ENCODE data around the gene P2RX4.
"Not testable (repeated sequence)": the region's sequence is repeated elsewhere in the genome, so short reads cannot be mapped to it uniquely, and the experiment has no call there.

P2RX4 gene

DNA sequence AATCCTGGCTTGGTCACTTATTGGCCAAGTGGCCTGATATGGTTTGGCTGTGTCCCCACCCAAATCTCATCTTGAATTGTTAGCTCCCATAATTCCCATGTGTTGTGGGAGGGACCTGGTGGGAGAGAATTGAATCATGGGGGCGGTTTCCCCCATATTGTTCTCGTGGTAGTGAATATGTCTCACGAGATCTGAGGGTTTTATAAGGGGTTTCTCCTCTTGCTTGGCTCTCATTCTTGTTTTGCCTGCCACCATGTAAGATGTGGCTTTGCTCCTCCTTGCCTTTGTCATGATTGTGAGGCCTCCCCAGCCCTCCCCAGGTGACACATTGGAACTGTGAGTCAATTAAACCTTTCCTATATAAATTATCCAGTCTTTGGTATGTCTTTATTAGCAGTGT, 18.8 kb upstream of the P2RX4 start:
- no peak for DNase-seq
- no peak overlapping the region for H3K27ac ChIP-seq (ENCODE audit: low read length)
- H3K27me3 ChIP-seq (replicated peaks; ENCODE audit: insufficient read depth, low read length) = no peaks in the 10 kb centered on the region
- no peak overlapping the region for H3K9ac ChIP-seq (ENCODE audit: low read length)
- H3K9me2 ChIP-seq (replicated peaks; ENCODE audit: insufficient read depth, low read length) = no peaks in the 10 kb centered on the region
- H3K4me1 ChIP-seq (ENCODE audit: low read length) = no peaks in the 10 kb centered on the region
- no peaks in the 10 kb centered on the region for H3K9me3 ChIP-seq (replicated peaks; ENCODE audit: insufficient read depth, low read length)
- no peak overlapping the region for H2AFZ ChIP-seq (ENCODE audit: low read length)
- H4K20me1 ChIP-seq (ENCODE audit: insufficient read depth, low read length) = no peaks in the 10 kb centered on the region
- TF ChIP-seq EZH2phosphoT487 (IDR thresholded peaks at IDR 0.05; ENCODE audit: low read length) (no peak), EZH2 (optimal IDR thresholded peaks at IDR 0.05; ENCODE audit: low read depth, low read length) (no peak)
- TF ChIP-seq, protein P1, sequence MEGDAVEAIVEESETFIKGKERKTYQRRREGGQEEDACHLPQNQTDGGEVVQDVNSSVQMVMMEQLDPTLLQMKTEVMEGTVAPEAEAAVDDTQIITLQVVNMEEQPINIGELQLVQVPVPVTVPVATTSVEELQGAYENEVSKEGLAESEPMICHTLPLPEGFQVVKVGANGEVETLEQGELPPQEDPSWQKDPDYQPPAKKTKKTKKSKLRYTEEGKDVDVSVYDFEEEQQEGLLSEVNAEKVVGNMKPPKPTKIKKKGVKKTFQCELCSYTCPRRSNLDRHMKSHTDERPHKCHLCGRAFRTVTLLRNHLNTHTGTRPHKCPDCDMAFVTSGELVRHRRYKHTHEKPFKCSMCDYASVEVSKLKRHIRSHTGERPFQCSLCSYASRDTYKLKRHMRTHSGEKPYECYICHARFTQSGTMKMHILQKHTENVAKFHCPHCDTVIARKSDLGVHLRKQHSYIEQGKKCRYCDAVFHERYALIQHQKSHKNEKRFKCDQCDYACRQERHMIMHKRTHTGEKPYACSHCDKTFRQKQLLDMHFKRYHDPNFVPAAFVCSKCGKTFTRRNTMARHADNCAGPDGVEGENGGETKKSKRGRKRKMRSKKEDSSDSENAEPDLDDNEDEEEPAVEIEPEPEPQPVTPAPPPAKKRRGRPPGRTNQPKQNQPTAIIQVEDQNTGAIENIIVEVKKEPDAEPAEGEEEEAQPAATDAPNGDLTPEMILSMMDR (IDR thresholded peaks at IDR 0.05; ENCODE audit: low read length) = no peak
- no peaks in the 10 kb centered on the region for H3F3A ChIP-seq (ENCODE audit: insufficient read depth, low read length)
- no peaks in the 10 kb centered on the region for H3K36me3 ChIP-seq (replicated peaks; ENCODE audit: insufficient read depth, low read length)
- H3K79me2 ChIP-seq (ENCODE audit: low read length) = no peaks in the 10 kb centered on the region
- no peak overlapping the region for H3K4me3 ChIP-seq (ENCODE audit: low read length)
- H3K4me2 ChIP-seq (ENCODE audit: low read depth, low read length) = no peak overlapping the region

DNA sequence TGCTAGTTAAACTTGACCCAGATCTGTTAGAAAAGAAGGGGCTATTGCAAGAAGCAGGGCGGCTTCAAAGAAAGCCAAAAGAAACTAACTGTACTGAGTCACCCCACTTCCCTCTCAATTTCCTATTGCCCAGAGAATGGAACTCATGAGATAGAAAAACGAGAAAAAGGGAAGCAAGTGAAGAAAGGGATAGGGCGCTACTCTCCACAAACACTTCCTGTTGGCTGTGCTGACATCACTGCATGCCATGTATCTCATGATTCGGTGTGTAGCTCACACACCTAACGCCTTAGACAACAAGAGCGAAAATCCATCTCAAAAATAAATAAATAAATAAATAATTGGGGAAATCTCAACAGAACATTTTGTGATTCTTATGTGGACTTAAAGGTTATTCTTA, 13.0 kb upstream of the P2RX4 start:
- no peaks in the 10 kb centered on the region for H3K9me2 ChIP-seq (replicated peaks; ENCODE audit: insufficient read depth, low read length)
- no peak overlapping the region for H2AFZ ChIP-seq (ENCODE audit: low read length)
- no peaks in the 10 kb centered on the region for H3K36me3 ChIP-seq (replicated peaks; ENCODE audit: insufficient read depth, low read length)
- no peak overlapping the region for H3K4me3 ChIP-seq (ENCODE audit: low read length)
- H4K20me1 ChIP-seq (ENCODE audit: insufficient read depth, low read length) = no peaks in the 10 kb centered on the region
- H3K27ac ChIP-seq (ENCODE audit: low read length) = no peak overlapping the region
- no peak overlapping the region for H3K4me2 ChIP-seq (ENCODE audit: low read depth, low read length)
- no peaks in the 10 kb centered on the region for H3K9me3 ChIP-seq (replicated peaks; ENCODE audit: insufficient read depth, low read length)
- no peak overlapping the region for H3K9ac ChIP-seq (ENCODE audit: low read length)
- no peaks in the 10 kb centered on the region for H3F3A ChIP-seq (ENCODE audit: insufficient read depth, low read length)
- no peaks in the 10 kb centered on the region for H3K79me2 ChIP-seq (ENCODE audit: low read length)
- no peak for DNase-seq
- no peaks in the 10 kb centered on the region for H3K4me1 ChIP-seq (ENCODE audit: low read length)
- no peak for TF ChIP-seq EZH2phosphoT487 (IDR thresholded peaks at IDR 0.05; ENCODE audit: low read length)
- TF ChIP-seq, protein P1 (IDR thresholded peaks at IDR 0.05; ENCODE audit: low read length) = no peak
- TF ChIP-seq EZH2 (optimal IDR thresholded peaks at IDR 0.05; ENCODE audit: low read depth, low read length) = no peak
- H3K27me3 ChIP-seq (replicated peaks; ENCODE audit: insufficient read depth, low read length) = no peaks in the 10 kb centered on the region

DNA sequence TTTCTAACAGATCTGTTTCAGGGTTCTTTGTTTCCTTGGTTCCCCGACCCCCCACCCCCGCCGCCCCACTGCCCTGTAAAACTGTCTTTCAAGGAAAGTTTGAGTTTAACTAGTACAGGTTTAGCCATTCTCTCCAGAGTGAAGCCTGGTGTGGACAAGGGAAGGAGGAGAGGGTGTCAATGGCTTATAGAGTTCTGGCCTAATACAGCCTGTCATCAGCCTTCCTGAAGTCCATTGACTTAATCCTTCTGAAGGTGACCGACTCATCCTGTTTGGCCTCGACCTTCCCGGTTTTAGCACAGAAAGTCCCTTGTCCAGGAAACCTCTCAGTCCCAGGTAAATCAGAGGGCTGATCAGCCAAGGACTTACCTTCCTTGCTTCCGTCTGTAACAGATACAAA, 11.0 kb upstream of the P2RX4 start:
- H3K36me3 ChIP-seq (replicated peaks; ENCODE audit: insufficient read depth, low read length) = no peaks in the 10 kb centered on the region
- no peak overlapping the region for H3K27ac ChIP-seq (ENCODE audit: low read length)
- H3K27me3 ChIP-seq (replicated peaks; ENCODE audit: insufficient read depth, low read length) = no peaks in the 10 kb centered on the region
- no peak overlapping the region for H3K9ac ChIP-seq (ENCODE audit: low read length)
- no peaks in the 10 kb centered on the region for H3K79me2 ChIP-seq (ENCODE audit: low read length)
- no peak for DNase-seq
- no peaks in the 10 kb centered on the region for H3K9me2 ChIP-seq (replicated peaks; ENCODE audit: insufficient read depth, low read length)
- H3K4me1 ChIP-seq (ENCODE audit: low read length) = no peaks in the 10 kb centered on the region
- TF ChIP-seq EZH2 (optimal IDR thresholded peaks at IDR 0.05; ENCODE audit: low read depth, low read length) = no peak
- TF ChIP-seq, protein P1 (IDR thresholded peaks at IDR 0.05; ENCODE audit: low read length) = no peak
- TF ChIP-seq EZH2phosphoT487 (IDR thresholded peaks at IDR 0.05; ENCODE audit: low read length) = no peak
- no peaks in the 10 kb centered on the region for H4K20me1 ChIP-seq (ENCODE audit: insufficient read depth, low read length)
- H3K4me3 ChIP-seq (ENCODE audit: low read length) = no peak overlapping the region
- H2AFZ ChIP-seq (ENCODE audit: low read length) = no peak overlapping the region
- H3F3A ChIP-seq (ENCODE audit: insufficient read depth, low read length) = no peaks in the 10 kb centered on the region
- H3K9me3 ChIP-seq (replicated peaks; ENCODE audit: insufficient read depth, low read length) = no peaks in the 10 kb centered on the region
- no peak overlapping the region for H3K4me2 ChIP-seq (ENCODE audit: low read depth, low read length)

DNA sequence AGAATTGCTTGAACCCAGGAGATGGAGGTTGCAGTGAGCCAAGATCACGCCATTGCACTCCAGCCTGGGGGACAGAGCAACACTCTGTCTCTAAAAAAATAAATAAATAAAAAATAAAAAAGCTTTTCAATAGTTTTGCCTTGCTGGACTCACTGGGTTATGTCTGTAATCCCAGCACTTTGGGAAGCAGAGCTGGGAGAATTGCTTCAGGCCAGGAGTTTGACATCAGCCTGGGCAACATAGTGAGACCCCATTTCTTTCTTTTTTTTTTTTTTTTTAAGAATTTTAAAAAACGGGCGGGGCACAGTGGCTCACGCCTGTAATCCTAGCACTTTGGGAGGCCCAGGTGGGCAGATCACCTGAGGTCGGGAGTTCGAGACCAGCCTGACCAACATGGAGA, 8.8 kb upstream of the P2RX4 start:
- H3K27me3 ChIP-seq (replicated peaks; ENCODE audit: insufficient read depth, low read length); H3K27ac ChIP-seq (ENCODE audit: low read length); H3K9ac ChIP-seq (ENCODE audit: low read length); H3K36me3 ChIP-seq (replicated peaks; ENCODE audit: insufficient read depth, low read length); H3K79me2 ChIP-seq (ENCODE audit: low read length); H3F3A ChIP-seq (ENCODE audit: insufficient read depth, low read length); H4K20me1 ChIP-seq (ENCODE audit: insufficient read depth, low read length); H3K4me2 ChIP-seq (ENCODE audit: low read depth, low read length); H3K9me2 ChIP-seq (replicated peaks; ENCODE audit: insufficient read depth, low read length); H3K9me3 ChIP-seq (replicated peaks; ENCODE audit: insufficient read depth, low read length); H3K4me3 ChIP-seq (ENCODE audit: low read length); H3K4me1 ChIP-seq (ENCODE audit: low read length); H2AFZ ChIP-seq (ENCODE audit: low read length); DNase-seq: not testable (repeated sequence)
